Endodermal cell (in vitro differentiated cells): ENCODE measurements around the gene SPTLC3. TPM values are rescaled to one million over a fixed set of nuclear protein-coding genes. Genes with fewer than 3 reads are reported as not detected.

Experiments
- DNase-seq: peaks from one replicate; pipeline ENCODE4 v3.0.0-alpha.2; 2017
- H3K27ac ChIP-seq: 2 replicates; pipeline ENCODE4 v1.5.1; 2013; ENCODE audit warnings: mild to moderate bottlenecking, low read depth, low read length, moderate library complexity
- H3K27me3 ChIP-seq: 2 replicates; pipeline ENCODE4 v1.6.1; 2013; ENCODE audit warnings: mild to moderate bottlenecking, low read length, moderate library complexity; ENCODE audit not compliant: insufficient read depth, control insufficient read depth, poor library complexity, severe bottlenecking
- H3K36me3 ChIP-seq: 2 replicates; pipeline ENCODE4 v1.7.0; 2013; ENCODE audit warnings: mild to moderate bottlenecking, low read length, moderate library complexity; ENCODE audit not compliant: control insufficient read depth, insufficient read depth
- H3K4me1 ChIP-seq: one replicate; pipeline ENCODE4 v1.7.0; 2013; ENCODE audit warnings: low read length; ENCODE audit not compliant: control insufficient read depth, insufficient read depth
- H3K4me3 ChIP-seq: 2 replicates; pipeline ENCODE4 v1.5.1; 2013; ENCODE audit warnings: mild to moderate bottlenecking, low read length, moderate library complexity
- H3K9ac ChIP-seq: 2 replicates; pipeline ENCODE4 v1.6.1; 2013; ENCODE audit warnings: mild to moderate bottlenecking, low read length, moderate library complexity; ENCODE audit not compliant: poor library complexity, severe bottlenecking; ENCODE audit errors: extremely low read depth
- H3K9me3 ChIP-seq: 2 replicates; pipeline ENCODE4 v1.6.1; 2013; ENCODE audit warnings: mild to moderate bottlenecking, low read length, moderate library complexity; ENCODE audit not compliant: control insufficient read depth
- H3K27ac Mint-ChIP-seq: 2 replicates; pipeline ENCODE4 v1.8.0; 2020; ENCODE audit warnings: mixed read lengths
- H3K27me3 Mint-ChIP-seq: 2 replicates; pipeline ENCODE4 v1.8.0; 2021; ENCODE audit warnings: mild to moderate bottlenecking, mixed read lengths; ENCODE audit not compliant: insufficient read depth
- H3K36me3 Mint-ChIP-seq: 2 replicates; pipeline ENCODE4 v1.8.0; 2020; ENCODE audit warnings: low read depth, mixed read lengths
- H3K4me1 Mint-ChIP-seq: 2 replicates; pipeline ENCODE4 v1.8.0; 2020; ENCODE audit warnings: mixed read lengths
- H3K4me3 Mint-ChIP-seq: 2 replicates; pipeline ENCODE4 v1.8.0; 2020; ENCODE audit warnings: mild to moderate bottlenecking, moderate library complexity, mixed read lengths
- H3K9me3 Mint-ChIP-seq: 2 replicates; pipeline ENCODE4 v1.8.0; 2020; ENCODE audit warnings: mild to moderate bottlenecking, mixed read lengths
- CTCF ChIP-seq: fragments of 200-600 bp; sonication (generic); conservative IDR thresholded peaks from 2 replicates; pipeline ENCODE4 v1.5.0; 2021; ENCODE audit warnings: antibody characterized with exemption, mild to moderate bottlenecking
- WGBS, 2 experiments: methylation state at CpG; one replicate each; pipeline versions ENCODE4 v1.1.5 to v1.1.7; 2013; ENCODE audit warnings: missing lambda C conversion rate in 2 of 2, mixed read lengths in 1 of 2; ENCODE audit not compliant: insufficient coverage in 1 of 2, insufficient read length in 1 of 2; 5-methylcytosine and 5-hydroxymethylcytosine counted together
- total RNA-seq, 2 donors: library from RNA; stranded (reverse); fragmentation: NEBNext Ultra II Directional in 1 of 2; extraction: Animal tissue kit (Norgen Biotek cat#: 25700) in 1 of 2; gene quantifications; 2 replicates in 1 of 2; 3 replicates in 1 of 2; pipeline ENCODE4 v1.2.1, GENCODE V29; 2021

SPTLC3 gene
- total RNA-seq, 2 donors from 2014 or later, result 1.6 TPM

- Mint-ChIP-seq H3K27ac (no peak overlapping the region), H3K4me3 (no peak overlapping the region), H3K27me3 (no peaks in the 10 kb centered on the region), H3K9me3 (no peaks in the 10 kb centered on the region), H3K36me3 (no peaks in the 10 kb centered on the region), H3K4me1 (peaks cover 21% of the 10 kb centered on the region)
- 100% methylated on average over 1 of the region's 1 CpG; no CpG with 5 or more reads in 1 of the 2 experiments for WGBS, 2 experiments
- no peak for TF ChIP-seq CTCF
- Histone ChIP-seq H3K27ac (no peak overlapping the region), H3K27me3 (no peaks in the 10 kb centered on the region), H3K36me3 (no peaks in the 10 kb centered on the region), H3K4me3 (no peak overlapping the region), H3K4me1 (peaks cover 5% of the 10 kb centered on the region), H3K9me3 (no peaks in the 10 kb centered on the region), H3K9ac (no peak overlapping the region)
- DNase-seq, result no peak
These were observed 26.2 kb downstream of the SPTLC3 start for GRCh38 chr20:13034936-13035335.

- H3K36me3 Mint-ChIP-seq, result no peaks in the 10 kb centered on the region
- Histone ChIP-seq H3K36me3 (no peaks in the 10 kb centered on the region), H3K27me3 (no peaks in the 10 kb centered on the region), H3K4me1 (peaks cover 4% of the 10 kb centered on the region), H3K27ac (no peak overlapping the region), H3K9ac (no peak overlapping the region), H3K9me3 (no peaks in the 10 kb centered on the region), H3K4me3 (no peak overlapping the region)
- H3K9me3 Mint-ChIP-seq, result no peaks in the 10 kb centered on the region
- H3K4me1 Mint-ChIP-seq, result peaks cover 17% of the 10 kb centered on the region
- TF ChIP-seq CTCF, result no peak
- 75 to 92% methylated on average over 2 of the region's 2 CpGs for WGBS, 2 experiments
- no peaks in the 10 kb centered on the region for H3K27me3 Mint-ChIP-seq
- H3K4me3 Mint-ChIP-seq, result no peak overlapping the region
- no peak overlapping the region for H3K27ac Mint-ChIP-seq
- no peak for DNase-seq
These were observed 26.8 kb downstream of the SPTLC3 start for GRCh38 chr20:13035399-13036152.

GRCh38 chr20:13037727-13038126 is 29.0 kb downstream of the SPTLC3 start:
- no peak for DNase-seq
- H3K36me3 Mint-ChIP-seq, result no peaks in the 10 kb centered on the region
- H3K4me3 ChIP-seq, result no peak overlapping the region
- no peak for TF ChIP-seq CTCF
- no peaks in the 10 kb centered on the region for H3K27me3 Mint-ChIP-seq
- H3K4me1 Mint-ChIP-seq, result peaks cover 20% of the 10 kb centered on the region
- H3K9ac ChIP-seq, result no peak overlapping the region
- no peaks in the 10 kb centered on the region for H3K27me3 ChIP-seq
- H3K4me1 ChIP-seq, result peaks cover 8% of the 10 kb centered on the region
- no peak overlapping the region for H3K27ac ChIP-seq
- no peaks in the 10 kb centered on the region for H3K9me3 Mint-ChIP-seq
- no peak overlapping the region for H3K4me3 Mint-ChIP-seq
- H3K27ac Mint-ChIP-seq, result no peak overlapping the region
- 80 to 100% methylated on average over 1 to 3 of the region's 3 CpGs for WGBS, 2 experiments
- H3K36me3 ChIP-seq, result no peaks in the 10 kb centered on the region
- no peaks in the 10 kb centered on the region for H3K9me3 ChIP-seq
